Spleen (tissue), 11 donors: Measurements from ENCODE around the gene MPO. TPM values are rescaled to one million over a fixed set of nuclear protein-coding genes. Genes with fewer than 3 reads are reported as not detected.

Source experiments
- DNase-seq: peaks from one replicate; pipeline ENCODE4 v3.0.0-alpha.2; 2020
- H3K27ac ChIP-seq, 8 donors: fragments of 200-600 bp; sonication (generic) in 7 of 8; 1 replicate in 4 of 8; 2 replicates in 4 of 8; pipeline versions ENCODE4 v1.5.0 to v1.8.0; 2016 to 2021; ENCODE audit warnings: inconsistent platforms in 4 of 8, mild to moderate bottlenecking in 4 of 8, moderate library complexity in 1 of 8
- H3K27me3 ChIP-seq, 7 donors: fragments of 200-600 bp; sonication (generic) in 6 of 7; replicated peaks in 1 of 7; 1 replicate in 4 of 7; 2 replicates in 3 of 7; pipeline versions ENCODE4 v1.5.0 to v1.8.0; 2016 to 2021; ENCODE audit warnings: inconsistent platforms in 3 of 7, mild to moderate bottlenecking in 1 of 7
- H3K36me3 ChIP-seq, 6 donors: fragments of 200-600 bp; sonication (generic) in 5 of 6; 1 replicate in 4 of 6; 2 replicates in 2 of 6; pipeline versions ENCODE4 v1.5.0 to v1.8.0; 2016 to 2021; ENCODE audit warnings: inconsistent platforms in 2 of 6
- H3K4me1 ChIP-seq, 6 donors: fragments of 200-600 bp; sonication (generic) in 5 of 6; 1 replicate in 3 of 6; 2 replicates in 3 of 6; pipeline versions ENCODE4 v1.5.0 to v1.8.0; 2016 to 2021; ENCODE audit warnings: inconsistent platforms in 3 of 6
- H3K4me3 ChIP-seq, 8 donors: fragments of 200-600 bp; sonication (generic) in 7 of 8; 1 replicate in 4 of 8; 2 replicates in 4 of 8; pipeline versions ENCODE4 v1.5.0 to v1.8.0; 2016 to 2021; ENCODE audit warnings: inconsistent platforms in 4 of 8, mild to moderate bottlenecking in 4 of 8, moderate library complexity in 2 of 8
- H3K9me3 ChIP-seq, 8 donors: fragments of 200-600 bp; sonication (generic) in 7 of 8; 1 replicate in 4 of 8; 2 replicates in 4 of 8; pipeline versions ENCODE4 v1.5.0 to v1.8.0; 2016 to 2021; ENCODE audit warnings: inconsistent platforms in 4 of 8
- CTCF ChIP-seq, 11 experiments: fragments of 200-600 bp in 7 of 11; fragments of 450-650 bp in 4 of 11; sonication (generic) in 4 of 11; IDR thresholded peaks in 8 of 11; conservative IDR thresholded peaks in 3 of 11; 1 replicate in 7 of 11; 2 replicates in 4 of 11; pipeline versions ENCODE4 v1.4.0 to v1.8.0; 2016 to 2021; ENCODE audit warnings: antibody characterized with exemption in 11 of 11, inconsistent platforms in 4 of 11, mild to moderate bottlenecking in 1 of 11
- POLR2A ChIP-seq, 3 donors: fragments of 450-650 bp; IDR thresholded peaks; one replicate each; pipeline ENCODE4 v1.5.1; 2017; ENCODE audit warnings: antibody characterized with exemption in 3 of 3, mild to moderate bottlenecking in 1 of 3
- POLR2AphosphoS5 ChIP-seq, 3 donors: sonication (generic); formaldehyde crosslinking; IDR thresholded peaks; one replicate each; pipeline ENCODE4 v1.5.1; 2017; ENCODE audit warnings: antibody characterized with exemption in 3 of 3
- WGBS, 5 donors: extraction: QIAGEN DNeasy Blood & Tissue Kit in 3 of 5; methylation state at CpG; one replicate each; pipeline versions ENCODE4 v1.1.5 to v1.1.7; 2013 to 2018; 5-methylcytosine and 5-hydroxymethylcytosine counted together
- intact Hi-C: fragments of 100-400 bp; cut with DNase I; formaldehyde crosslinking; loops from one replicate; pipeline ENCODE4 v1.15.0; 2023; ENCODE audit warnings: low total_unique reads
- polyA plus RNA-seq, 3 donors: library from polyadenylated mRNA; stranded (reverse); fragments of 200-250 nt; gene quantifications; one replicate each; pipeline ENCODE4 v1.2.1, GENCODE V29; 2013
- total RNA-seq, 7 donors: library from RNA; depleted of rRNA in 3 of 7; stranded (reverse); fragments of >200 nt in 3 of 7; fragmentation: NEBNext Ultra II Directional in 4 of 7; extraction: Animal tissue kit (Norgen Biotek cat#: 25700) in 4 of 7; gene quantifications; one replicate each; pipeline versions ENCODE4 v1.1.0 to v1.2.1, GENCODE V29; 2016 to 2021
- donor health status: healthy with polysubstance abuse.
- donor health status: DM: no; HTN: no; CAD: no; lungs with moderate emphysema.
- donor health status: DM: no; HTN: no; CAD: no.
- donor health status: Bipolar disorder and iron deficiency.
- donor health status: healthy.
- donor health status: DM: no; HTN: no; CAD: no.
- donor health status: DM: yes; HTN: yes; CAD: no.

MPO gene
- total and polyA plus RNA-seq, 10 donors, result 0.52 to 75.7 (median 12.0) TPM

GRCh38 chr17:58254803-58255202 is 25.9 kb downstream of the MPO start:
- Histone ChIP-seq H3K27ac (no peak overlapping the region), H3K27me3 (peaks cover 0 to 25% (median 3%) of the 10 kb centered on the region in 7 donors), H3K4me1 (peaks cover 0 to 4% (median 3%) of the 10 kb centered on the region in 6 donors), H3K36me3 (no peaks in the 10 kb centered on the region), H3K4me3 (no peak overlapping the region), H3K9me3 (no peaks in the 10 kb centered on the region)
- DNase-seq, result peak; percentile 45
- 31 to 53% (median 50%) methylated on average over 8 of the region's 8 CpGs for WGBS, 5 donors
- TF ChIP-seq POLR2A (IDR thresholded peaks at IDR 0.05) (no peak), CTCF (IDR thresholded peaks at IDR 0.05 in 8 of 11, conservative IDR thresholded peaks at IDR 0.05 in 3 of 11) (no peak), POLR2AphosphoS5 (IDR thresholded peaks at IDR 0.05) (no peak)
- intact Hi-C loops, result no loop called here

GRCh38 chr17:58253082-58253481 is 27.7 kb downstream of the MPO start:
- WGBS, 5 donors, result 82 to 93% (median 85%) methylated on average over 3 of the region's 3 CpGs
- Histone ChIP-seq H3K9me3 (no peaks in the 10 kb centered on the region), H3K4me1 (peaks cover 4 to 21% (median 13%) of the 10 kb centered on the region in 6 donors), H3K27me3 (peaks cover 0 to 34% (median 9%) of the 10 kb centered on the region in 7 donors), H3K27ac (no peak overlapping the region), H3K36me3 (no peaks in the 10 kb centered on the region), H3K4me3 (no peak overlapping the region)
- DNase-seq, result no peak
- intact Hi-C loops, result no loop called here
- no peak for TF ChIP-seq POLR2A (IDR thresholded peaks at IDR 0.05)
- no peak for TF ChIP-seq CTCF (IDR thresholded peaks at IDR 0.05 in 8 of 11, conservative IDR thresholded peaks at IDR 0.05 in 3 of 11)
- TF ChIP-seq POLR2AphosphoS5 (IDR thresholded peaks at IDR 0.05), result no peak

GRCh38 chr17:58252141-58252540 is 28.6 kb downstream of the MPO start:
- intact Hi-C loops, result no loop called here
- TF ChIP-seq POLR2AphosphoS5 (IDR thresholded peaks at IDR 0.05) (no peak), POLR2A (IDR thresholded peaks at IDR 0.05) (no peak)
- Histone ChIP-seq H3K9me3 (no peaks in the 10 kb centered on the region), H3K36me3 (no peaks in the 10 kb centered on the region), H3K27ac (no peak overlapping the region), H3K4me1 (peaks cover 4 to 29% (median 13%) of the 10 kb centered on the region in 6 donors), H3K4me3 (no peak overlapping the region), H3K27me3 (peaks cover 0 to 34% (median 9%) of the 10 kb centered on the region in 7 donors)
- DNase-seq, result no peak
- 64 to 82% (median 76%) methylated on average over 1 to 9 of the region's 9 CpGs for WGBS, 5 donors

GRCh38 chr17:58250344-58251011 is 30.3 kb downstream of the MPO start:
- H3K27me3 ChIP-seq, result peaks cover 0 to 42% (median 9%) of the 10 kb centered on the region in 7 donors
- H3K27ac ChIP-seq, result no peak overlapping the region
- intact Hi-C loops, result no loop called here
- 87 to 96% (median 93%) methylated on average over 12 of the region's 12 CpGs for WGBS, 5 donors
- no peaks in the 10 kb centered on the region for H3K9me3 ChIP-seq
- no peaks in the 10 kb centered on the region for H3K36me3 ChIP-seq
- H3K4me1 ChIP-seq, result peaks cover 4 to 29% (median 13%) of the 10 kb centered on the region in 6 donors
- no peak for TF ChIP-seq POLR2A (IDR thresholded peaks at IDR 0.05)
- TF ChIP-seq POLR2AphosphoS5 (IDR thresholded peaks at IDR 0.05), result no peak
- no peak for TF ChIP-seq CTCF (IDR thresholded peaks at IDR 0.05 in 8 of 11, conservative IDR thresholded peaks at IDR 0.05 in 3 of 11)
- H3K4me3 ChIP-seq, result peak overlapping the region in 1 of 8 donors; percentile 78
- DNase-seq, result no peak
